ENCODE measurements around the gene THAP8.

DNA sequence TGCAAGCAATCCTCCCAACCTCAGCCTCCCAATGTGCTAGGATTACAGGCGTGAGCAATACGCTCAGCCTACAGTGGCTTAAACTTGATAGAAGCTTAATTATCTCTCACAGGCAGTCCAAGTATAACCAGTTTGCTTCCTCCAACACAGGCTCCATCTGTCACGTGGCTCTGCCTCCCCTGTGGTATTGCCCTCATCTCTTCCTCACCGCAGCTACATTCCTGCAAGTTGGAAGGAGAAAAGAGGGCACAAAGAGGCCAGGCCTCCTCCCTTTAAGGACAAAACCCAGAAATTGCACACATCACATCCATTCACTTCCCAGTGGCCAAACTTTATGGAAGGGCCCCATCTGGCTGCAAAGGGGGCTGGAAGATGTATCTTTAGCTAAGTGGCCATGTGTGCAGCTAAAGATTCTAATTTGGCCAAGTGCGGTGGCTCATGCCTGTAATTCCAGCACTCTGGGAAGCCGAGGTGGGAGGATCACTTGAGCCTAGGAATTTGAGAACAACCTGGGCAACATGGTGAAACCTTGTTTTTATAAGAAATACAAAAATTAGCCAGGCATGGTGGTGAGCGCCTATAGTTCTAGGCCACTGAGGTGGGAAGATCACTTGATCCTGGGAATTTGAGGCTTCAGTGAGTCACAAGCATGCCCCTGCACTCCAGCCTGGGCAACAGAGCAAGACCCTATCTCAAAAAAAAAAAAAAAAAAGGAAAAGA is 62.2 kb downstream of the THAP8 start:
- TF ChIP-seq EZH2phosphoT487 (IDR thresholded peaks at IDR 0.05; ENCODE audit: borderline replicate concordance, low read length) (no peak), EZH2 (IDR thresholded peaks at IDR 0.05; ENCODE audit: low read length, unreplicated experiment) (no peak)
- TF ChIP-seq, protein P1, sequence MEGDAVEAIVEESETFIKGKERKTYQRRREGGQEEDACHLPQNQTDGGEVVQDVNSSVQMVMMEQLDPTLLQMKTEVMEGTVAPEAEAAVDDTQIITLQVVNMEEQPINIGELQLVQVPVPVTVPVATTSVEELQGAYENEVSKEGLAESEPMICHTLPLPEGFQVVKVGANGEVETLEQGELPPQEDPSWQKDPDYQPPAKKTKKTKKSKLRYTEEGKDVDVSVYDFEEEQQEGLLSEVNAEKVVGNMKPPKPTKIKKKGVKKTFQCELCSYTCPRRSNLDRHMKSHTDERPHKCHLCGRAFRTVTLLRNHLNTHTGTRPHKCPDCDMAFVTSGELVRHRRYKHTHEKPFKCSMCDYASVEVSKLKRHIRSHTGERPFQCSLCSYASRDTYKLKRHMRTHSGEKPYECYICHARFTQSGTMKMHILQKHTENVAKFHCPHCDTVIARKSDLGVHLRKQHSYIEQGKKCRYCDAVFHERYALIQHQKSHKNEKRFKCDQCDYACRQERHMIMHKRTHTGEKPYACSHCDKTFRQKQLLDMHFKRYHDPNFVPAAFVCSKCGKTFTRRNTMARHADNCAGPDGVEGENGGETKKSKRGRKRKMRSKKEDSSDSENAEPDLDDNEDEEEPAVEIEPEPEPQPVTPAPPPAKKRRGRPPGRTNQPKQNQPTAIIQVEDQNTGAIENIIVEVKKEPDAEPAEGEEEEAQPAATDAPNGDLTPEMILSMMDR (conservative IDR thresholded peaks at IDR 0.05; ENCODE audit: low read depth, low read length) = no peak

Data from PC-3 (cell line).